Measurements from ENCODE around the gene POLN.

- no peak for TF ChIP-seq CTCF (conservative IDR thresholded peaks at IDR 0.05; ENCODE audit: low read depth in 2 of 2)
- TF ChIP-seq EZH2phosphoT487 (IDR thresholded peaks at IDR 0.05; ENCODE audit: unreplicated experiment): no peak
- TF ChIP-seq POLR2AphosphoS5 (IDR thresholded peaks at IDR 0.05; ENCODE audit: low read depth): no peak
- no peak for TF ChIP-seq JUNB (IDR thresholded peaks at IDR 0.05; ENCODE audit: unreplicated experiment)
- no peak for TF ChIP-seq EZH2 (IDR thresholded peaks at IDR 0.05; ENCODE audit: low read depth, unreplicated experiment)
- TF ChIP-seq ZNF114 (CRISPR knock-in tag; IDR thresholded peaks at IDR 0.05): no peak
Measured at GRCh38 chr4:2231082-2231481, 10.8 kb downstream of the POLN start.
